DOHH2 (cell line): ENCODE results near the gene COL20A1.
"Not testable (repeated sequence)": the region's sequence is repeated elsewhere in the genome, so short reads cannot be mapped to it uniquely, and the experiment has no call there.

Experiments
- CTCF ChIP-seq: fragments of 200-600 bp; sonication (generic); IDR thresholded peaks from one replicate; pipeline ENCODE4 v1.5.1; 2014; ENCODE audit warnings: antibody characterized with exemption, mild to moderate bottlenecking, low read depth, low read length; ENCODE audit not compliant: poor library complexity, severe bottlenecking
- EZH2phosphoT487 ChIP-seq: fragments of 200-600 bp; sonication (generic); IDR thresholded peaks from 2 replicates; pipeline ENCODE4 v1.6.1; 2017; ENCODE audit warnings: borderline replicate concordance, mild to moderate bottlenecking, antibody characterized with exemption, low read length, moderate library complexity, mixed read lengths

GRCh38 chr20:63379872-63380271 is 86.9 kb downstream of the COL20A1 start:
- TF ChIP-seq CTCF, EZH2phosphoT487: not testable (repeated sequence)
